ENCODE results near the gene HSPA12B. TPM values are rescaled to one million over a fixed set of nuclear protein-coding genes. Genes with fewer than 3 reads are reported as not detected.

HSPA12B gene
- total RNA-seq, 1 donor from 2014 or later = 14.6 TPM

- peaks cover 23 to 30% (median 27%) of the 10 kb centered on the region in 3 donors for H3K27me3 ChIP-seq (ENCODE audit: control insufficient read depth in 3 of 3, insufficient read depth in 3 of 3, low read length in 3 of 3)
- no peak overlapping the region for H3K27ac ChIP-seq (ENCODE audit: low read depth, low read length)
- H3K9me3 ChIP-seq (ENCODE audit: control insufficient read depth in 3 of 3, low read length in 3 of 3) = no peaks in the 10 kb centered on the region
- H3K4me1 ChIP-seq (ENCODE audit: control insufficient read depth in 3 of 3, insufficient read depth in 3 of 3, low read length in 3 of 3) = peaks cover 0 to 7% (median 4%) of the 10 kb centered on the region in 3 donors
- H3K36me3 ChIP-seq (ENCODE audit: control insufficient read depth in 3 of 3, insufficient read depth in 3 of 3, low read length in 3 of 3) = peaks cover 0 to 17% (median 11%) of the 10 kb centered on the region in 3 donors
- no peak overlapping the region for H3K9ac ChIP-seq (ENCODE audit: low read depth in 1 of 3, low read length in 3 of 3)
- no peak overlapping the region for H3K4me3 ChIP-seq (ENCODE audit: low read length in 3 of 3)
Observed at GRCh38 chr20:3745686-3746173, 13.2 kb downstream of the HSPA12B start.

- peaks cover 0 to 17% (median 16%) of the 10 kb centered on the region in 3 donors for H3K36me3 ChIP-seq (ENCODE audit: control insufficient read depth in 3 of 3, insufficient read depth in 3 of 3, low read length in 3 of 3)
Observed at GRCh38 chr20:3747471-3747870, 15.0 kb downstream of the HSPA12B start.

GRCh38 chr20:3748073-3748472 lies 15.6 kb downstream of the HSPA12B start:
- peaks cover 0 to 13% (median 4%) of the 10 kb centered on the region in 3 donors for H3K4me1 ChIP-seq (ENCODE audit: control insufficient read depth in 3 of 3, insufficient read depth in 3 of 3, low read length in 3 of 3)
- peaks cover 0 to 17% (median 16%) of the 10 kb centered on the region in 3 donors for H3K36me3 ChIP-seq (ENCODE audit: control insufficient read depth in 3 of 3, insufficient read depth in 3 of 3, low read length in 3 of 3)
- H3K9ac ChIP-seq (ENCODE audit: low read depth in 1 of 3, low read length in 3 of 3) = no peak overlapping the region
- H3K4me3 ChIP-seq (ENCODE audit: low read length in 3 of 3) = no peak overlapping the region
- H3K27ac ChIP-seq (ENCODE audit: low read depth, low read length) = no peak overlapping the region
- H3K9me3 ChIP-seq (ENCODE audit: control insufficient read depth in 3 of 3, low read length in 3 of 3) = no peaks in the 10 kb centered on the region
- H3K27me3 ChIP-seq (ENCODE audit: control insufficient read depth in 3 of 3, insufficient read depth in 3 of 3, low read length in 3 of 3) = peaks cover 23 to 37% (median 30%) of the 10 kb centered on the region in 3 donors

More at GRCh38 chr20:3747471-3747870, 15.0 kb downstream of the HSPA12B start:
- Histone ChIP-seq H3K9me3 (ENCODE audit: control insufficient read depth in 3 of 3, low read length in 3 of 3) (no peaks in the 10 kb centered on the region), H3K4me3 (ENCODE audit: low read length in 3 of 3) (no peak overlapping the region), H3K4me1 (ENCODE audit: control insufficient read depth in 3 of 3, insufficient read depth in 3 of 3, low read length in 3 of 3) (peaks cover 0 to 11% (median 4%) of the 10 kb centered on the region in 3 donors), H3K27ac (ENCODE audit: low read depth, low read length) (no peak overlapping the region), H3K27me3 (ENCODE audit: control insufficient read depth in 3 of 3, insufficient read depth in 3 of 3, low read length in 3 of 3) (peaks cover 23 to 37% (median 30%) of the 10 kb centered on the region in 3 donors), H3K9ac (ENCODE audit: low read depth in 1 of 3, low read length in 3 of 3) (no peak overlapping the region)

GRCh38 chr20:3749087-3749688 lies 16.7 kb downstream of the HSPA12B start:
- Histone ChIP-seq H3K4me1 (ENCODE audit: control insufficient read depth in 3 of 3, insufficient read depth in 3 of 3, low read length in 3 of 3) (peaks cover 0 to 13% (median 6%) of the 10 kb centered on the region in 3 donors), H3K9me3 (ENCODE audit: control insufficient read depth in 3 of 3, low read length in 3 of 3) (no peaks in the 10 kb centered on the region), H3K27ac (ENCODE audit: low read depth, low read length) (no peak overlapping the region), H3K27me3 (ENCODE audit: control insufficient read depth in 3 of 3, insufficient read depth in 3 of 3, low read length in 3 of 3) (peaks cover 19 to 37% (median 30%) of the 10 kb centered on the region in 3 donors), H3K36me3 (ENCODE audit: control insufficient read depth in 3 of 3, insufficient read depth in 3 of 3, low read length in 3 of 3) (peaks cover 0 to 16% (median 13%) of the 10 kb centered on the region in 3 donors), H3K4me3 (ENCODE audit: low read length in 3 of 3) (no peak overlapping the region), H3K9ac (ENCODE audit: low read depth in 1 of 3, low read length in 3 of 3) (no peak overlapping the region)

GRCh38 chr20:3749689-3750531 lies 17.4 kb downstream of the HSPA12B start:
- no peak overlapping the region for H3K9ac ChIP-seq (ENCODE audit: low read depth in 1 of 3, low read length in 3 of 3)
- H3K9me3 ChIP-seq (ENCODE audit: control insufficient read depth in 3 of 3, low read length in 3 of 3) = no peaks in the 10 kb centered on the region
- peaks cover 0 to 18% (median 12%) of the 10 kb centered on the region in 3 donors for H3K36me3 ChIP-seq (ENCODE audit: control insufficient read depth in 3 of 3, insufficient read depth in 3 of 3, low read length in 3 of 3)
- no peak overlapping the region for H3K4me3 ChIP-seq (ENCODE audit: low read length in 3 of 3)
- H3K27me3 ChIP-seq (ENCODE audit: control insufficient read depth in 3 of 3, insufficient read depth in 3 of 3, low read length in 3 of 3) = peaks cover 17 to 37% (median 30%) of the 10 kb centered on the region in 3 donors
- H3K4me1 ChIP-seq (ENCODE audit: control insufficient read depth in 3 of 3, insufficient read depth in 3 of 3, low read length in 3 of 3) = peaks cover 0 to 13% (median 5%) of the 10 kb centered on the region in 3 donors
- no peak overlapping the region for H3K27ac ChIP-seq (ENCODE audit: low read depth, low read length)

GRCh38 chr20:3751305-3751674 lies 18.8 kb downstream of the HSPA12B start:
- Histone ChIP-seq H3K36me3 (ENCODE audit: control insufficient read depth in 3 of 3, insufficient read depth in 3 of 3, low read length in 3 of 3) (peaks cover 0 to 14% (median 13%) of the 10 kb centered on the region in 3 donors), H3K27ac (ENCODE audit: low read depth, low read length) (no peak overlapping the region), H3K4me3 (ENCODE audit: low read length in 3 of 3) (no peak overlapping the region), H3K4me1 (ENCODE audit: control insufficient read depth in 3 of 3, insufficient read depth in 3 of 3, low read length in 3 of 3) (peaks cover 0 to 13% (median 5%) of the 10 kb centered on the region in 3 donors), H3K9me3 (ENCODE audit: control insufficient read depth in 3 of 3, low read length in 3 of 3) (no peaks in the 10 kb centered on the region), H3K9ac (ENCODE audit: low read depth in 1 of 3, low read length in 3 of 3) (no peak overlapping the region), H3K27me3 (ENCODE audit: control insufficient read depth in 3 of 3, insufficient read depth in 3 of 3, low read length in 3 of 3) (peaks cover 13 to 37% (median 28%) of the 10 kb centered on the region in 3 donors)

GRCh38 chr20:3751675-3752385 lies 19.3 kb downstream of the HSPA12B start:
- peaks cover 13 to 37% (median 25%) of the 10 kb centered on the region in 3 donors for H3K27me3 ChIP-seq (ENCODE audit: control insufficient read depth in 3 of 3, insufficient read depth in 3 of 3, low read length in 3 of 3)
- no peak overlapping the region for H3K9ac ChIP-seq (ENCODE audit: low read depth in 1 of 3, low read length in 3 of 3)
- no peak overlapping the region for H3K27ac ChIP-seq (ENCODE audit: low read depth, low read length)
- H3K9me3 ChIP-seq (ENCODE audit: control insufficient read depth in 3 of 3, low read length in 3 of 3) = no peaks in the 10 kb centered on the region
- H3K4me3 ChIP-seq (ENCODE audit: low read length in 3 of 3) = peak overlapping the region in 2 of 3 donors; percentile 23 to 54
- peaks cover 0 to 14% (median 13%) of the 10 kb centered on the region in 3 donors for H3K36me3 ChIP-seq (ENCODE audit: control insufficient read depth in 3 of 3, insufficient read depth in 3 of 3, low read length in 3 of 3)
- peaks cover 0 to 13% (median 5%) of the 10 kb centered on the region in 3 donors for H3K4me1 ChIP-seq (ENCODE audit: control insufficient read depth in 3 of 3, insufficient read depth in 3 of 3, low read length in 3 of 3)

- Histone ChIP-seq H3K9ac (ENCODE audit: low read depth in 1 of 3, low read length in 3 of 3) (no peak overlapping the region), H3K27me3 (ENCODE audit: control insufficient read depth in 3 of 3, insufficient read depth in 3 of 3, low read length in 3 of 3) (peaks cover 13 to 32% (median 21%) of the 10 kb centered on the region in 3 donors), H3K4me3 (ENCODE audit: low read length in 3 of 3) (peak overlapping the region in 2 of 3 donors; percentile 23 to 54), H3K27ac (ENCODE audit: low read depth, low read length) (no peak overlapping the region), H3K9me3 (ENCODE audit: control insufficient read depth in 3 of 3, low read length in 3 of 3) (no peaks in the 10 kb centered on the region), H3K4me1 (ENCODE audit: control insufficient read depth in 3 of 3, insufficient read depth in 3 of 3, low read length in 3 of 3) (peaks cover 0 to 13% (median 5%) of the 10 kb centered on the region in 3 donors), H3K36me3 (ENCODE audit: control insufficient read depth in 3 of 3, insufficient read depth in 3 of 3, low read length in 3 of 3) (peaks cover 0 to 10% (median 7%) of the 10 kb centered on the region in 3 donors)
Observed at GRCh38 chr20:3752386-3752759, 19.9 kb downstream of the HSPA12B start.

GRCh38 chr20:3753098-3753497 lies 20.6 kb downstream of the HSPA12B start:
- no peak overlapping the region for H3K9ac ChIP-seq (ENCODE audit: low read depth in 1 of 3, low read length in 3 of 3)
- peaks cover 0 to 13% (median 5%) of the 10 kb centered on the region in 3 donors for H3K4me1 ChIP-seq (ENCODE audit: control insufficient read depth in 3 of 3, insufficient read depth in 3 of 3, low read length in 3 of 3)
- no peak overlapping the region for H3K27ac ChIP-seq (ENCODE audit: low read depth, low read length)
- H3K27me3 ChIP-seq (ENCODE audit: control insufficient read depth in 3 of 3, insufficient read depth in 3 of 3, low read length in 3 of 3) = peaks cover 13 to 29% (median 19%) of the 10 kb centered on the region in 3 donors
- H3K9me3 ChIP-seq (ENCODE audit: control insufficient read depth in 3 of 3, low read length in 3 of 3) = no peaks in the 10 kb centered on the region
- no peak overlapping the region for H3K4me3 ChIP-seq (ENCODE audit: low read length in 3 of 3)
- H3K36me3 ChIP-seq (ENCODE audit: control insufficient read depth in 3 of 3, insufficient read depth in 3 of 3, low read length in 3 of 3) = peaks cover 0 to 11% (median 5%) of the 10 kb centered on the region in 3 donors
